Colonic mucosa (tissue), 4 donors: ENCODE results near the gene MAFB. TPM values are rescaled to one million over a fixed set of nuclear protein-coding genes. Genes with fewer than 3 reads are reported as not detected.

ENCODE experiments used
- DNase-seq: peaks from one replicate; pipeline ENCODE4 v3.0.0-alpha.2; 2020
- H3K27ac ChIP-seq: fragments of 200-600 bp; one replicate; pipeline ENCODE4 v1.8.0; 2021
- H3K27me3 ChIP-seq: fragments of 200-600 bp; one replicate; pipeline ENCODE4 v1.8.0; 2021
- H3K36me3 ChIP-seq: fragments of 200-600 bp; one replicate; pipeline ENCODE4 v1.8.0; 2021
- H3K4me1 ChIP-seq: fragments of 200-600 bp; one replicate; pipeline ENCODE4 v1.8.0; 2021; ENCODE audit warnings: mild to moderate bottlenecking
- H3K4me3 ChIP-seq: fragments of 200-600 bp; one replicate; pipeline ENCODE4 v1.8.0; 2021
- H3K9ac ChIP-seq, 2 donors: one replicate each; pipeline ENCODE4 v1.7.0; 2013; ENCODE audit warnings: control low read depth in 2 of 2, low read depth in 2 of 2, low read length in 2 of 2
- H3K9me3 ChIP-seq: fragments of 200-600 bp; one replicate; pipeline ENCODE4 v1.8.0; 2021
- CTCF ChIP-seq: fragments of 200-600 bp; IDR thresholded peaks from one replicate; pipeline ENCODE4 v1.8.0; 2022; ENCODE audit warnings: antibody characterized with exemption, mild to moderate bottlenecking
- intact Hi-C: fragments of 100-400 bp; cut with DNase I; formaldehyde crosslinking; loops from one replicate; pipeline ENCODE4 v1.14.1; 2022
- total RNA-seq, 2 donors: library from RNA; stranded (reverse); fragmentation: NEBNext Ultra II Directional in 1 of 2; extraction: Animal tissue kit (Norgen Biotek cat#: 25700) in 1 of 2; gene quantifications; one replicate each; pipeline ENCODE4 v1.2.1, GENCODE V29; 2021
- donor health status: healthy.
- donor health status: DM: no; HTN: no; CAD: no.
- donor health status: DM: no; HTN: no; CAD: no.

MAFB gene
- total RNA-seq, 2 donors from 2014 or later: 2.8 to 11.2 TPM

GRCh38 chr20:40670253-40670652, 18.8 kb downstream of the MAFB start:
- H3K9ac ChIP-seq: no peak overlapping the region
- H3K36me3 ChIP-seq: no peaks in the 10 kb centered on the region
- no peaks in the 10 kb centered on the region for H3K4me1 ChIP-seq
- DNase-seq: no peak
- TF ChIP-seq CTCF: no peak
- H3K27ac ChIP-seq: no peak overlapping the region
- no peaks in the 10 kb centered on the region for H3K27me3 ChIP-seq
- intact Hi-C loops: no loop called here
- H3K9me3 ChIP-seq: no peaks in the 10 kb centered on the region
- H3K4me3 ChIP-seq: no peak overlapping the region

- TF ChIP-seq CTCF: no peak
- H3K27me3 ChIP-seq: no peaks in the 10 kb centered on the region
- H3K9ac ChIP-seq: no peak overlapping the region
- H3K9me3 ChIP-seq: no peaks in the 10 kb centered on the region
- H3K27ac ChIP-seq: no peak overlapping the region
- H3K36me3 ChIP-seq: no peaks in the 10 kb centered on the region
- no peak for DNase-seq
- no peak overlapping the region for H3K4me3 ChIP-seq
- H3K4me1 ChIP-seq: no peaks in the 10 kb centered on the region
- intact Hi-C loops: no loop called here
Observed at GRCh38 chr20:40669692-40670091, 19.3 kb downstream of the MAFB start.

GRCh38 chr20:40668449-40669228, 20.4 kb downstream of the MAFB start:
- Histone ChIP-seq H3K4me3 (no peak overlapping the region), H3K9me3 (no peaks in the 10 kb centered on the region), H3K9ac (no peak overlapping the region), H3K27ac (no peak overlapping the region), H3K36me3 (no peaks in the 10 kb centered on the region), H3K4me1 (no peaks in the 10 kb centered on the region), H3K27me3 (no peaks in the 10 kb centered on the region)
- no peak for DNase-seq
- intact Hi-C loops: no loop called here
- TF ChIP-seq CTCF: no peak

GRCh38 chr20:40667503-40667902, 21.5 kb downstream of the MAFB start:
- Histone ChIP-seq H3K9ac (no peak overlapping the region), H3K9me3 (no peaks in the 10 kb centered on the region), H3K27me3 (no peaks in the 10 kb centered on the region), H3K4me3 (no peak overlapping the region), H3K4me1 (no peaks in the 10 kb centered on the region), H3K27ac (no peak overlapping the region), H3K36me3 (no peaks in the 10 kb centered on the region)
- no peak for DNase-seq
- intact Hi-C loops: no loop called here
- no peak for TF ChIP-seq CTCF

- no peak for TF ChIP-seq CTCF
- Histone ChIP-seq H3K9ac (no peak overlapping the region), H3K36me3 (no peaks in the 10 kb centered on the region), H3K4me3 (no peak overlapping the region), H3K27ac (no peak overlapping the region), H3K27me3 (no peaks in the 10 kb centered on the region), H3K9me3 (no peaks in the 10 kb centered on the region), H3K4me1 (no peaks in the 10 kb centered on the region)
- DNase-seq: no peak
- intact Hi-C loops: no loop called here
Observed at GRCh38 chr20:40666336-40666735, 22.7 kb downstream of the MAFB start.
